ENCODE measurements around the gene JAG2.

Gene JAG2

GRCh38 chr14:105147671-105148603 lies 20.6 kb downstream of the JAG2 start:
- H3K4me3 ChIP-seq (ENCODE audit: low read depth, low read length): no peak overlapping the region
- no peak for TF ChIP-seq CTCF (IDR thresholded peaks at IDR 0.05; ENCODE audit: insufficient read depth, low read length, missing control alignments)
- no peak for DNase-seq (ENCODE audit: low read depth, low spot score)
- CTCF ChIA-PET: no interaction called here
- POLR2A ChIA-PET: no interaction called here

- CTCF ChIA-PET: no interaction called here
- POLR2A ChIA-PET: no interaction called here
- DNase-seq (ENCODE audit: low read depth, low spot score): no peak
- TF ChIP-seq CTCF (IDR thresholded peaks at IDR 0.05; ENCODE audit: insufficient read depth, low read length, missing control alignments): no peak
- no peak overlapping the region for H3K4me3 ChIP-seq (ENCODE audit: low read depth, low read length)
Observed at GRCh38 chr14:105146976-105147635, 21.5 kb downstream of the JAG2 start.

GRCh38 chr14:105146181-105146975 lies 22.2 kb downstream of the JAG2 start:
- ChIA-PET POLR2A (no interaction called here), CTCF (no interaction called here)
- no peak for TF ChIP-seq CTCF (IDR thresholded peaks at IDR 0.05; ENCODE audit: insufficient read depth, low read length, missing control alignments)
- DNase-seq (ENCODE audit: low read depth, low spot score): no peak
- H3K4me3 ChIP-seq (ENCODE audit: low read depth, low read length): no peak overlapping the region

GRCh38 chr14:105145381-105146180 lies 23.0 kb downstream of the JAG2 start:
- CTCF ChIA-PET: no interaction called here
- DNase-seq (ENCODE audit: low read depth, low spot score): no peak
- POLR2A ChIA-PET: no interaction called here
- no peak for TF ChIP-seq CTCF (IDR thresholded peaks at IDR 0.05; ENCODE audit: insufficient read depth, low read length, missing control alignments)
- no peak overlapping the region for H3K4me3 ChIP-seq (ENCODE audit: low read depth, low read length)

GRCh38 chr14:105144666-105145380 lies 23.8 kb downstream of the JAG2 start:
- TF ChIP-seq CTCF (IDR thresholded peaks at IDR 0.05; ENCODE audit: insufficient read depth, low read length, missing control alignments): no peak
- ChIA-PET CTCF (no interaction called here), POLR2A (no interaction called here)
- H3K4me3 ChIP-seq (ENCODE audit: low read depth, low read length): no peak overlapping the region
- DNase-seq (ENCODE audit: low read depth, low spot score): no peak
